ENCODE results near the gene KCNQ2.
"Not testable (repeated sequence)": the region's sequence is repeated elsewhere in the genome, so short reads cannot be mapped to it uniquely, and the experiment has no call there.

Gene KCNQ2

GRCh38 chr20:63471981-63472831 is at the start of gene KCNQ2:
KCNQ2 (minus strand) TSS chr20:63472655; CDS start chr20:63472463, 192 bp downstream.
- peak; percentile 60 for DNase-seq

DNA sequence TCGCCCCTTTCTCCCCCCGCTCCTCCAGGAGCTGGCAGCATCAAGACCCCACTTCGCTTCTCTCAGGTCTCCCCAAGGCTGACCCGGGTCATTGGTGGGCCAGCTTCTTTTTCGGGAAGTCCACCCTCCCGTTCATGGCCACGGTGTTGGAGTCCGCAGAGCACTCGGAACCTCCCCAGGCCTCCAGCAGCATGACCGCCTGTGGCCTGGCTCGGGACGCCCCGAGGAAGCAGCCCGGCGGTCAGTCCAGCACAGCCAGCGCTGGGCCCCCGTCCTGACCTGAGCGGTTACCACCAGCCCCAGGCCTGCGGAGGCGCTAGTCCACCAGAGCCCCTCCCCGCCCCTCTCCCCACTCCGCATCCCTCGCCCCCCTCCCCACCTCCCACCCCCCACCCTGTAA is 49.1 kb upstream of the KCNQ2 start:
- DNase-seq = no peak

- peak; percentile 63 for DNase-seq
These were observed 48.6 kb upstream of the KCNQ2 start for GRCh38 chr20:63520934-63521601.

GRCh38 chr20:63520504-63520933 is 48.1 kb upstream of the KCNQ2 start, which contains the start of gene PPDPF:
PPDPF (plus strand) TSS chr20:63520765; CDS start chr20:63521309, 544 bp downstream.
- peak; percentile 77 for DNase-seq

DNA sequence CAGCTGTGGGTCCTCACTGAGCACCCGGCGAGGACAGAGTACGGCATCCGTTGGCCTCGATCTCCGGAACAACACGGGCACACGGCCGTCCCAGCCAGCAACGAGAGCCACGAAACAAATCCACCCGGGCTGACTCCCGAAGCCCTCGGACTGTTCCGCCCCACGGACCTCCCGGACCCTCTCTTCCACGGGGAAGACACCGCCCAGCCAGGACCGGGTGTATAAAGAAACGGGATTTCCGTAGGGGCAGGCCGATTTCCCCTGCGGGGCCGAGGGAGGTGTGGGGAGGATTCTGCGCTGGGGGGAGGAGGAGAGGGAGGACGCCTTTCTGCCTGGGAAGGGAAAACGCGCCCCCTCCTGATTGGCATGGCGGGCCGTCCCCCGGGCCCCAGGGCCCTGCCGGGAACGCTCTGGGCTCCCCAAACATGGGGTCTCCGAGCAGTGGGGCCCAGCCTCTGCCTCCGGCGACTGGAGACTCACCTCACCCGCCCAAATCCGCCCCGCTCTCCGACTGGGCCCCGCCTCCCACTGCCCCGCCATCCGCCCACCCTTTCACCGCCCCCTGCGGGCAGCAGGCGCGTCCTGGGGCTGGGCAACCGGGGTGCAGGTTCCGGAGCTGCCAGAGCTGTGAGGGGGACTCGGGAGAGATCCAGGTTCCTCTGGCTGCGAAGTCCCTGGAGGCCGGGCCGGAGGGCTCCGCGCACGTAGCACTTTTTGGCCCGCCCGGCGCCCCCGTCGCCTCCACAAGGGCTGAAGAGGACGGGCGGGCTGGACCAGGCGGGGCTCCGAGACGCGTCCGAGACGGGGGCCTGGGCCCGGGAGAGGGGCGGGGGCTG is 47.4 kb upstream of the KCNQ2 start:
- DNase-seq = peak; percentile 77

DNA sequence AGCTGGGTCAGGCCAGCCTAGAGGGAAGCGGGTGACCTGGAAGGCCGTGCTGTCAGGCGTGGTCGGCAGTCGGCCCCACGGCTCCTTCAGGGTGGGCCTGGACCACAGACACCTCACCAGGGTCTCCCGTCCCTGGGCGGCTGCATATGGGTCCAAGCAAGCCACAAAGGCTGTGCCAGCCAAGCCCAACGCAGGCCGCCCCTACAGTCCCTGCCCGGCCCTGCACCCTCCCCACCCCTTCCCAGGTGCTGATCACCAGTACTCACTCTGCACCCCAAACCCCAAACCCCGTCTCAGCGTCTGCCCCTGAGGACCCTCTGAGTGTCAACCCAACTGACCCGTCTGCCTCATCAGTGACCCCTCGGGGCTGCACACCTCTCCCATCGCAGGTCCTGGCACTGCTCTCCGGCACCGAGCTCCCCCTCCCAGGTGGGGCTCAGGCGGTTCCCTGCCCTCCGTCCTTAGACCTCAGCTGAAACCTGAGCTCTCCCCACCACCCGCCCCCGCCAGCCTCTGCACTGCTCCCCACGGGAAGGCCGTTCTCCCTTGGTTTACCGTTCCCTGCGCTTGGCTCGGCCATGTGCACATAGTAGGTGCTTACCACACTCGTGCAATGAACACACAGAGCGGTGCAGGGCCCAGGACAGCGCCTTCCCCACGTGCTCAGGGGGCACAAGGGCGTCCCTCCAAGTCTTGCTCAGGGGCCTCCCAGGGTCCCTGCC is 46.7 kb upstream of the KCNQ2 start:
- DNase-seq = no peak

DNA sequence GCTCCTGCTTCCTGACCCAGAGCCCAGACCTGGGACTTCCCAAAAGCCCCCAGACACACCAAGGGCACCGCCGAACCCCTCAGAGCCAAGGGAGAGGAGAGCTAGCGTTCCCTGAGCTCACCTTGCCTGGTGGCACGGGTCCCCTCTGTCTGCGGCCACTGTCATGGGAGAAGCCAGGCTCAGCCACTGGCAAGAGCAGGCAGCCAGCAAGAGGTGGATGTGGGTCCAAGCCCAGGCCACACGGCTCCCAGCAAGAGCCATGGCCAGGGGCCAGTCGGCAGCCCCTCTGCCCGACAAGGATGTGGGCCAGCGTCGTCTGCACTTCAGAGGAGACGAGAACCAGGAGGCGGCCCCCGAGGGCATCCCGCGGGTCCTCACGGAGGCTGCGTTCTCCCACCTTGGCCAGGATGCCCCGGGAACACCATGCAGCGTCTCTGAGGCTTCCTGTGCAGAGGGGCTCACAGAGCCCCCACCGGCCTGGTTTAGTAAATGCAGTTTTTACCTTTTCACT is 46.0 kb upstream of the KCNQ2 start:
- no peak for DNase-seq

DNA sequence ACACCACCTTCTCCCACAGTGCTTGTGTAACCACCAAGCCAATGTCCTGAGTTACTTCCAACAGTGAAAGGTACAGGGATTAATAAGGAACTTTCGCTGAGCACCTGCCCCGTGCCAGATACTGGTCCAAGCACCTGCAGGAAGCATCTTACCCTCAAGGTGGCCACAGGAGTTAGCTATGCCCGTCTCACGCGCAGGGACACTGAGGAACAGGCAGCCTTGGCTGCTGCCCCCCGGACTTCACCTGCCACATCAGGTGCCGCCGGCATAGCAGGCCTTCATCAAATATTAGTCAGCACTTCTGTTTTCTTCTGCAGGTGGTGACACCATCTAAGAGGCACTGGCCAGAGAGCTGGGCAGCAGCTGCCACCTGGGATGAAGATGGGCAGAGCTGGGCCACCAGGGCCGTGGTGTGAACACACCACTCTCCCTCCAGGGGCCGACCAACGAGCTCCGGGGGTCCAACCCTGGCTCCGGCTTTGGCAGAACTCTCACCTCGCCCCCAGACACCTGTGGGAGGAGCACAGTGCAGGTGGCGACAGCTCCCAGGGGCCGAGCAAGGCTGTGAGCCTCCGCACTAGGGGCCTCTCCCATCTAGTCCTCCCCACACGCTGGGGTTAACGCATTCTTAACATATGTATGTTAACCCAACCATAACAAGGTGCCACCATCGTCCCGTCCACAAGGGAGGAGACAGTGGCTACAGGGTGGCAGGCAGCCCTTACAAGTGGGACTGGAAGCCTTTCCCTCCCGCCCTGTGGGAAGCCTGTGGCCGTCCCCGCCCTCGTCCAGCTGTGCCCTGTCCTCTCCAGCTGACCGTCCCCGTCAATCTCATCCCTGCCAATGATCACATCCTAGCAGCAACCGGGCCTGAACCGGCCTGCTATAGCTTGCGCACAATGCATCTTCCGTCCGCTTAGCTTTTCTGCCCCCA is 45.2 kb upstream of the KCNQ2 start:
- DNase-seq = no peak

GRCh38 chr20:63514520-63514919 is 42.1 kb upstream of the KCNQ2 start:
- DNase-seq = not testable (repeated sequence)

DNA sequence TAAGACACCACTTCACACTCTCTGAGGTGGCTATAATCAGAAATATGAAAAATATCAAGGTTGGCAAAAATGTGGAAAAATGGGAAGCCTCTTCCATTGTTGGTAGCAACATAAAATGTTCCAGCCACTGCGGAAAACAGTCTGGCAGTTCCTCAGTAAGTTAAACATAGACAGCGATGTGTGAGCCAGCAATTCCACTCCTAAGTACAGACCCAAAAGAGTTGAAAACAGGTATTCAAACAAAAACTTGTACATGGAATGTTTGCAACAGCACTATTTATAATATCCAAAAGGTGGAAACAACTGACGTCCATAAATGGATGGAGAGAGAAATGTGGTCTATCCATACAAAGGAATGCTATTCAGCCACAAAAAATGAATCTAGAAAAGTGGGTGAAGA is 40.8 kb upstream of the KCNQ2 start:
- DNase-seq = no peak

DNA sequence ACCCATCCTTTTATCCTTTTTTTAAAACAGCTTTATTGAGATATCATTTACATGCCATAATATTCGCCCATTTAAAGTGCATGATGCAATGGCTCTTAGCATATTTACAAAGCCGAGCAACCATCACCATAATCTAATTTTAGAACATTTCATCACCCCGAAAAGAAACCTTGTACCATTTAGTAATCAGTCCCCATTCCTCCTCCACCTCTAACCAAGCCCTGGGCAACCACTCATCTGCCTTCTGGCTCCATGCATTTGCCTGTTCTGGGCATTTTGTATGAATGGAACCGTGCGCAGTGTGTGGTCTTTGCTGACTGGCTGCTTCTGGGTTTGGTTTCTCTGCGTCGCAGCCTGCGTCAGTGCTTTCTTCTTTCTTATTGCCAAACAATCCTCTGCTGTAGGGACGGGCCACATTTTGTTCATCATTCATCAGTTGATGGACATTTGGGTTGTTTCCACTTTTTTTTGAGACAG is 36.7 kb upstream of the KCNQ2 start:
- DNase-seq = no peak

- peak; percentile 95 for DNase-seq
These were observed 35.8 kb upstream of the KCNQ2 start for GRCh38 chr20:63508072-63508768.

GRCh38 chr20:63507083-63507743 is 34.8 kb upstream of the KCNQ2 start:
- no peak for DNase-seq

DNA sequence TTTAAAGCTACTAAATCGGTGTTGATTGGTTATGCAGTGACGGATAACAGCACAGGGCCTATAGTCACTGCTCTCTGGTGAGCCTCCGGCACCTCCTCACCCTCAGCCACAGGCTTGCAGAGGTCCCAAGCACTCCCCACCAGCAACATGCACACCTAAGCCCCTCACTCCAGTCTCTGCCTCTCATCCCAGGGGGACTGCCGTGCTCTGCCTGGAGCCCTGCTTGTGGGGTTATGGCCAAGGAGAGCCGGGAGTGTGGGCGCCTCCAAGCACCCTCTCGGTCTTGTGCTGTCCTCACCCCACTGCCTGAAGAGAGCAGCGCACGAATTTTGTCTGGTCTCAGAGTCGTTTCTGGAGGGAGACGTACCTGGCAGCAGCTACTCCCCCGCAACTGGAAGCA is 33.3 kb upstream of the KCNQ2 start:
- DNase-seq = no peak

DNA sequence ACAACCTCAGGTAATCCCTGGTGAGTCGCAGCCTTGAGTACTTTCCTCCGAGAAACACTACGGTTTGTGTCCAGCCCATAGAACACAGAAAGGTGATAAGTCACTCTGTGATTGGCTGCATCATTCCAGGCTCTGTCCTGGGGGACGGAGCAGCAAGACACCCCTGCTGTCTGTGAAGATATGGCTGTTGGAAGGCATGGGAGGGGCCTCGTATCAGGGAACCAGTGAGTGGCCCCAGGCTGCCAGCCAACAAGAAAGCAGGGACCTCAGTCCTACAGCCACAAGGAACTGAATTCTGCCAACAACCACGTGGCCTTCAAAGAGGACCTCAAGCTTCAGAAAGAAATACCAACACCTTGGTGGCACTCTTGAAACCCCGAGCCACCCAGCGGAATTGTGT is 32.8 kb upstream of the KCNQ2 start:
- no peak for DNase-seq

GRCh38 chr20:63504642-63505041 is 32.2 kb upstream of the KCNQ2 start:
- DNase-seq = no peak

DNA sequence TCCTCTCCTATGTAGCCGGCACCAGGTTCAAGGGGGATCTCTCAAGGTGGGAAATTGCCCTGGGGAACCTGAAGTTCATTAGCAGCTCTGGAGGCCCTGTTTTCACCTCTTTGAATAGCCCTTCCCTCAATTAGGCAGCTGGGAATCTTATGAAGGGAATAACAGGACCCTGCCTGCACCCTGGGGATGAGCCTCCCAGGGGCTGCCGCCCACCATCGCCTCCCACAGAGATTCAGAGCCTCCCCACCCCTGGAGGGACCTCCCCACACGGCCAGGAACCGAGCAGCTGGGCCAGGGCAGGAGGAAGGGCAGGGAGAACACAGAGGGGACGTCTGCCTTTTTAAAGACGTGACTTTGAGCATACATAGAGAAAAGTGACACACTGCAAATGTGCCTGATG is 31.1 kb upstream of the KCNQ2 start:
- DNase-seq = peak; percentile 52

DNA sequence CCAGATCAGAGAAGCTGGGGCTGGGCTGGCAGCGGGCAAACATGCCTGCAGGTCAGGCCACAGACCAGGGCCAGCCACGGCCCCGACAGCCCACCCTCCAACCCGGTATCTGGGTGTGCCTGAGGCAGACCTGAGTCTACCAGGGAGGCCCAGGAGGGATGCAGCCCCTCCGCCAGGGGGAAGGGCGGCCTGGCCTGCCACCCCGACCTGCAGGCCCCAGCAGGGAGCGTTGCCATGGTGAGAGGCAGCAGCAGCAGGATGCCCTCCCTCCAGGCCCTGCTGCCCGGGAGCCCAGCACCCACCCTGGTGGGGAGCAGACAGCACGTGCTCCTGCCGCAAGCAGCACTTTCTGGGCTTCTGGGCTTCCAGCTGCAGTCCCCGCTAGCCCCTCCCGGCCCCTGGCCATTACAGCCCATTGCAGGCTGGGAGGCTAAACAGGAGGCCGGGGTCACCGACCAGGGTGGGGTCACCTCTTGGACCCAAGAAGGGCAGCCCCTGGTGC is 30.3 kb upstream of the KCNQ2 start:
- peak; percentile 89 for DNase-seq

Measured in NCI-H2171 treated with DMSO at 0.1 percent for 48 hours (cell line).